Effector memory CD8-positive, alpha-beta T cell (primary cell): Measurements from ENCODE around the gene COP1.

ENCODE experiments used
- ATAC-seq: fragments of 150-1000 bp; cut with Tn5 transposase; replicated peaks from 2 replicates; pipeline ENCODE4 v1.10.0; 2021; ENCODE audit warnings: mild to moderate bottlenecking, moderate library complexity
- DNase-seq, 3 experiments: peaks; one replicate each; pipeline ENCODE4 v3.0.0; 2021
- H3K27ac Mint-ChIP-seq, 2 donors: one replicate each; pipeline ENCODE4 v1.8.0; 2022; ENCODE audit warnings: mild to moderate bottlenecking in 2 of 2, mixed read lengths in 2 of 2, moderate library complexity in 2 of 2
- H3K27me3 Mint-ChIP-seq, 2 donors: one replicate each; pipeline ENCODE4 v1.8.0; 2022; ENCODE audit warnings: mixed read lengths in 2 of 2
- H3K36me3 Mint-ChIP-seq: one replicate; pipeline ENCODE4 v1.8.0; 2022; ENCODE audit warnings: mild to moderate bottlenecking, moderate library complexity, mixed read lengths; ENCODE audit not compliant: insufficient read depth
- H3K4me1 Mint-ChIP-seq, 2 donors: one replicate each; pipeline ENCODE4 v1.8.0; 2022; ENCODE audit warnings: low read depth in 2 of 2, mixed read lengths in 2 of 2
- H3K4me3 Mint-ChIP-seq, 2 donors: one replicate each; pipeline ENCODE4 v1.8.0; 2022; ENCODE audit warnings: mild to moderate bottlenecking in 2 of 2, mixed read lengths in 2 of 2, moderate library complexity in 2 of 2
- H3K9me3 Mint-ChIP-seq, 2 donors: one replicate each; pipeline ENCODE4 v1.8.0; 2022; ENCODE audit warnings: mixed read lengths in 2 of 2

Gene COP1

DNA sequence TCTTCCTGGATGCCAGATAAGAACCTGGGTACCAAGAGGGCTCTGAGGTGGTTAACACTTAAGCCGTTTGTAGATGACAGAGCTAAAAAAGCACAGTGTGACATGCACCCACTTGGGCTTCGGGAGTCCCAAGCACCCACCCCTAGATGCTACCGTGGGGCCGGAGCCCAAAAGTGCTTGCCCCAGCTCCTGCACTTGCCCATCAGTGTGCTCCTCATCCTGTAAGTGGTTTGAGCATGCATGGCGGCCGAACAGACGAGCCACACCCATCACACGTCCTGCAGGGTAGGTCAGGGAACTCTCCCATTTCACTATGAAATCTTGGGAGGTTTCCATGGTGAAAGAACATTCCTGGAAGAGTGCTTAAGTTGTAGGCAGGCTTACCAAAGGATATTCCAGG is 304.8 kb downstream of the COP1 start:
- H3K9me3 Mint-ChIP-seq = no peaks in the 10 kb centered on the region
- H3K36me3 Mint-ChIP-seq = no peaks in the 10 kb centered on the region
- no peak overlapping the region for H3K27ac Mint-ChIP-seq
- DNase-seq = no peak
- no peak for ATAC-seq
- no peaks in the 10 kb centered on the region for H3K27me3 Mint-ChIP-seq
- H3K4me1 Mint-ChIP-seq = no peaks in the 10 kb centered on the region
- H3K4me3 Mint-ChIP-seq = no peak overlapping the region

GRCh38 chr1:175901076-175901836 is 305.8 kb downstream of the COP1 start:
- DNase-seq (no peak), ATAC-seq (no peak)
- no peaks in the 10 kb centered on the region for H3K4me1 Mint-ChIP-seq
- no peak overlapping the region for H3K4me3 Mint-ChIP-seq
- no peak overlapping the region for H3K27ac Mint-ChIP-seq
- H3K9me3 Mint-ChIP-seq = no peaks in the 10 kb centered on the region
- H3K36me3 Mint-ChIP-seq = no peaks in the 10 kb centered on the region
- no peaks in the 10 kb centered on the region for H3K27me3 Mint-ChIP-seq

DNA sequence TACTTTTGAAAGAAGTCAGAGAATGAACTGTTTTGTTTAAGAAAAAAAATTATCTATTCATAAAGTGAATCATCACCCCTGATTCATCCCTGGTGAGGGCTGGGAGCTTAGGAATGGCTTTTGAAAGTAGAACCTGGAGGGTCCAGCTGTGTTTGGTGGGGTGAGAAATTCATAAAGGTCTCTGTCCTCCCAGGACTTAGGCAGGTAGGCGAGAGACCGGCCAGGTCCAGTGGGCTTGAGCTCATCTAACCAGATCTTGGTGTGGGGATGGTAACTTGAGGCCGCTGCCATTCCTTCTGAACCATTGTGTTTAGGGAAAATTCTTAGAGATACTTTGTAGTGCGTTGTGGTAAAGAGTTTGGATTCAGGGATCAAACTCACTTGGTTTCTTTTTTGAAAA is 306.9 kb downstream of the COP1 start:
- Mint-ChIP-seq H3K27me3 (no peaks in the 10 kb centered on the region), H3K27ac (no peak overlapping the region), H3K4me1 (no peaks in the 10 kb centered on the region), H3K4me3 (no peak overlapping the region), H3K36me3 (no peaks in the 10 kb centered on the region), H3K9me3 (no peaks in the 10 kb centered on the region)
- no peak for DNase-seq
- no peak for ATAC-seq

- H3K4me1 Mint-ChIP-seq = no peaks in the 10 kb centered on the region
- no peaks in the 10 kb centered on the region for H3K27me3 Mint-ChIP-seq
- H3K36me3 Mint-ChIP-seq = no peaks in the 10 kb centered on the region
- H3K4me3 Mint-ChIP-seq = no peak overlapping the region
- no peak overlapping the region for H3K27ac Mint-ChIP-seq
- no peaks in the 10 kb centered on the region for H3K9me3 Mint-ChIP-seq
- no peak for DNase-seq
- no peak for ATAC-seq
Measured at GRCh38 chr1:175895966-175896365, 311.1 kb downstream of the COP1 start.
